Endodermal cell (in vitro differentiated cells): ENCODE results near the gene FARP2. TPM values are rescaled to one million over a fixed set of nuclear protein-coding genes. Genes with fewer than 3 reads are reported as not detected.

Source experiments
- DNase-seq: peaks from one replicate; pipeline ENCODE4 v3.0.0-alpha.2; 2017
- H3K27ac ChIP-seq: 2 replicates; pipeline ENCODE4 v1.5.1; 2013; ENCODE audit warnings: mild to moderate bottlenecking, low read depth, low read length, moderate library complexity
- H3K27me3 ChIP-seq: 2 replicates; pipeline ENCODE4 v1.6.1; 2013; ENCODE audit warnings: mild to moderate bottlenecking, low read length, moderate library complexity; ENCODE audit not compliant: insufficient read depth, control insufficient read depth, poor library complexity, severe bottlenecking
- H3K36me3 ChIP-seq: 2 replicates; pipeline ENCODE4 v1.7.0; 2013; ENCODE audit warnings: mild to moderate bottlenecking, low read length, moderate library complexity; ENCODE audit not compliant: control insufficient read depth, insufficient read depth
- H3K4me1 ChIP-seq: one replicate; pipeline ENCODE4 v1.7.0; 2013; ENCODE audit warnings: low read length; ENCODE audit not compliant: control insufficient read depth, insufficient read depth
- H3K4me3 ChIP-seq: 2 replicates; pipeline ENCODE4 v1.5.1; 2013; ENCODE audit warnings: mild to moderate bottlenecking, low read length, moderate library complexity
- H3K9ac ChIP-seq: 2 replicates; pipeline ENCODE4 v1.6.1; 2013; ENCODE audit warnings: mild to moderate bottlenecking, low read length, moderate library complexity; ENCODE audit not compliant: poor library complexity, severe bottlenecking; ENCODE audit errors: extremely low read depth
- H3K9me3 ChIP-seq: 2 replicates; pipeline ENCODE4 v1.6.1; 2013; ENCODE audit warnings: mild to moderate bottlenecking, low read length, moderate library complexity; ENCODE audit not compliant: control insufficient read depth
- H3K27ac Mint-ChIP-seq: 2 replicates; pipeline ENCODE4 v1.8.0; 2020; ENCODE audit warnings: mixed read lengths
- H3K27me3 Mint-ChIP-seq: 2 replicates; pipeline ENCODE4 v1.8.0; 2021; ENCODE audit warnings: mild to moderate bottlenecking, mixed read lengths; ENCODE audit not compliant: insufficient read depth
- H3K36me3 Mint-ChIP-seq: 2 replicates; pipeline ENCODE4 v1.8.0; 2020; ENCODE audit warnings: low read depth, mixed read lengths
- H3K4me1 Mint-ChIP-seq: 2 replicates; pipeline ENCODE4 v1.8.0; 2020; ENCODE audit warnings: mixed read lengths
- H3K4me3 Mint-ChIP-seq: 2 replicates; pipeline ENCODE4 v1.8.0; 2020; ENCODE audit warnings: mild to moderate bottlenecking, moderate library complexity, mixed read lengths
- H3K9me3 Mint-ChIP-seq: 2 replicates; pipeline ENCODE4 v1.8.0; 2020; ENCODE audit warnings: mild to moderate bottlenecking, mixed read lengths
- WGBS, 2 experiments: methylation state at CpG; one replicate each; pipeline versions ENCODE4 v1.1.5 to v1.1.7; 2013; ENCODE audit warnings: missing lambda C conversion rate in 2 of 2, mixed read lengths in 1 of 2; ENCODE audit not compliant: insufficient coverage in 1 of 2, insufficient read length in 1 of 2; 5-methylcytosine and 5-hydroxymethylcytosine counted together
- total RNA-seq, 2 donors: library from RNA; stranded (reverse); fragmentation: NEBNext Ultra II Directional in 1 of 2; extraction: Animal tissue kit (Norgen Biotek cat#: 25700) in 1 of 2; gene quantifications; 2 replicates in 1 of 2; 3 replicates in 1 of 2; pipeline ENCODE4 v1.2.1, GENCODE V29; 2021
- TF ChIP-seq, protein P1 (sequence below): fragments of 200-600 bp; sonication (generic); conservative IDR thresholded peaks from 2 replicates; pipeline ENCODE4 v1.5.0; 2021; ENCODE audit warnings: antibody characterized with exemption, mild to moderate bottlenecking

Gene FARP2
- total RNA-seq, 2 donors from 2014 or later: 36.4 to 51.4 TPM

DNA sequence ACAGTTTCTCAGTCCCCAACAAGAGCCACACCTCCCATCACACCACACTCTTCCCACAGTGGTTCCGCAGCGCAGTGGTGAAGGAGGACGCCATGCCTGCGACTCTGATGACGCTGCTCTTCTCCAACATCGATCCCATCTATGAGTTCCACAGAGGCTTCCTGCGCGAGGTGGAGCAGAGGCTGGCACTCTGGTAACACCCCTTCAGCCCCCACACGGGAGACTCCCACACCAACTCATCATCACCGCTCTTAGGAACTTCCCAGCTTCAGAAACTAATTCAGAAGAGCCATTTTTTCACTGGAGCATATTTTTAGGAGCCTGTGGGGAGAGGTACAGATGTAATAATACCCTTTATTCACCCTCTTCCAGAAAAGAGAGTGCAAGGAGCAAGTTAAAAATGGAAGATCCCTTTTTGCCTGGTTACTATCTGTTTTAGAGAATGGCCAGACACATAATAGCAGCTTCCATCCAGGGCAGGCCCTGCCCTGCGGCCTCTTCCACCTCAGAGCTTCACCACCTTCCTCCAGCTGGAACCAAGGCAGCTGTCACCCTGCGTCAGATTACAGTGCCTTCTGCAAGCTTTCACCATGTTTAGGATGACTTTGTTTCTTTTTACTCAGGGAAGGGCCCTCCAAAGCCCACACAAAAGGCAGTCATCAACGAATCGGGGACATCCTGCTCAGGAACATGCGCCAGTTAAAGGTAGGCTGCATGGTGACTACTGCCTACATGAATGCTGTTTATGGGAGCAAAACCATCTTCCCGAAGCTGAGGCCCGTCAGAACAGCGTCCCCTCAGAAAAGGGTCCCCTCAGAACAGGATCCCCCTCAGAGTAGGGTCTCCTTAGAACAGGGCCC lies 107.4 kb downstream of the FARP2 start:
- Histone ChIP-seq H3K36me3 (no peaks in the 10 kb centered on the region), H3K27me3 (no peaks in the 10 kb centered on the region), H3K4me3 (no peak overlapping the region), H3K4me1 (no peaks in the 10 kb centered on the region), H3K9ac (no peak overlapping the region), H3K9me3 (no peaks in the 10 kb centered on the region), H3K27ac (no peak overlapping the region)
- 93 to 96% methylated on average over 15 to 18 of the region's 18 CpGs for whole genome bisulfite sequencing, 2 experiments
- Mint-ChIP-seq H3K4me3 (no peak overlapping the region), H3K9me3 (no peaks in the 10 kb centered on the region), H3K4me1 (no peaks in the 10 kb centered on the region), H3K27ac (no peak overlapping the region), H3K36me3 (no peaks in the 10 kb centered on the region), H3K27me3 (no peaks in the 10 kb centered on the region)
- TF ChIP-seq, protein P1, sequence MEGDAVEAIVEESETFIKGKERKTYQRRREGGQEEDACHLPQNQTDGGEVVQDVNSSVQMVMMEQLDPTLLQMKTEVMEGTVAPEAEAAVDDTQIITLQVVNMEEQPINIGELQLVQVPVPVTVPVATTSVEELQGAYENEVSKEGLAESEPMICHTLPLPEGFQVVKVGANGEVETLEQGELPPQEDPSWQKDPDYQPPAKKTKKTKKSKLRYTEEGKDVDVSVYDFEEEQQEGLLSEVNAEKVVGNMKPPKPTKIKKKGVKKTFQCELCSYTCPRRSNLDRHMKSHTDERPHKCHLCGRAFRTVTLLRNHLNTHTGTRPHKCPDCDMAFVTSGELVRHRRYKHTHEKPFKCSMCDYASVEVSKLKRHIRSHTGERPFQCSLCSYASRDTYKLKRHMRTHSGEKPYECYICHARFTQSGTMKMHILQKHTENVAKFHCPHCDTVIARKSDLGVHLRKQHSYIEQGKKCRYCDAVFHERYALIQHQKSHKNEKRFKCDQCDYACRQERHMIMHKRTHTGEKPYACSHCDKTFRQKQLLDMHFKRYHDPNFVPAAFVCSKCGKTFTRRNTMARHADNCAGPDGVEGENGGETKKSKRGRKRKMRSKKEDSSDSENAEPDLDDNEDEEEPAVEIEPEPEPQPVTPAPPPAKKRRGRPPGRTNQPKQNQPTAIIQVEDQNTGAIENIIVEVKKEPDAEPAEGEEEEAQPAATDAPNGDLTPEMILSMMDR: no peak
- DNase-seq: no peak

DNA sequence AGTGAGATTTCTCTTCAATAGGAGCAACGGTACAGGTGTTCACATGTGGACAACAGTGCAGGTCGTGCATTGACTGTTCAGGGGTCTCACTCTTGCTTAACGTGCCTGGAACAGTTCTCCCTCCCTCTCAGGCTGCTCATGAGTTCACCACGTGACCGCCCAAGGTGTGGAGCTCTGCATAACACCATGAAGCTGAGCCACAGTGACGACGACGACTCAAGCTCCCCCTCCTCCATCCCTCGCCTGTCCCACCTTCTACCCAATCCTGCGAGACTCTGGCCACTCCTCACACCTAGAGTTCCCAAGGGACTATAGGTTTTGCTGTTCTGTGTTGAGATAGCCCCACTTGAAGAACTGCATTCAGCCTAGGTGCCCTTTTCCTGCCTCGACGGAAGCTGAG lies 109.5 kb downstream of the FARP2 start:
- H3K27ac Mint-ChIP-seq: no peak overlapping the region
- Histone ChIP-seq H3K4me3 (no peak overlapping the region), H3K27me3 (no peaks in the 10 kb centered on the region), H3K4me1 (no peaks in the 10 kb centered on the region), H3K9ac (no peak overlapping the region), H3K9me3 (no peaks in the 10 kb centered on the region), H3K36me3 (no peaks in the 10 kb centered on the region), H3K27ac (no peak overlapping the region)
- H3K27me3 Mint-ChIP-seq: peaks cover 2% of the 10 kb centered on the region
- no peaks in the 10 kb centered on the region for H3K4me1 Mint-ChIP-seq
- H3K36me3 Mint-ChIP-seq: no peaks in the 10 kb centered on the region
- WGBS, 2 experiments: 73 to 78% methylated on average over 9 to 12 of the region's 12 CpGs
- TF ChIP-seq, protein P1: no peak
- DNase-seq: no peak
- no peaks in the 10 kb centered on the region for H3K9me3 Mint-ChIP-seq
- H3K4me3 Mint-ChIP-seq: no peak overlapping the region

DNA sequence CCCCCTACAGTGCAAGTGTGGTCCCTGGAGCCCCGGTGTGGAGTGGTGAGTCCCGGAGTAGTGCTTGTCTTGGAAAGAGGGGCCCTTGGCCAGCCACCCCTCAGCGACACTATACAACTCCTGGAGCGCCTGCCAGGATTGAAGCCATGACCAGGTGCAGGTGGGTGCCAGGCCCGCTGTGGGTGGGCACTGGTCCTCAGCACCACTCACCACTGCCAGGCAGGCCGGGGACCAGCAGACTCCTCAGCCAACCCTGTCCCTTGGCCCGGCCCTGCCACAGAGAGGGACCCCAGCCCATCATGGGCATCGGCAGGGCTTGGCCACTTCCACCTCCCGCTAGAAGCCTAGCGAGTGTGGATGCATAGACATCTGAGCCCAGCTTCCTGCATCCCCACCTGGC lies 110.1 kb downstream of the FARP2 start:
- Histone ChIP-seq H3K4me1 (no peaks in the 10 kb centered on the region), H3K36me3 (no peaks in the 10 kb centered on the region), H3K9ac (no peak overlapping the region), H3K27ac (no peak overlapping the region), H3K27me3 (no peaks in the 10 kb centered on the region), H3K9me3 (no peaks in the 10 kb centered on the region), H3K4me3 (no peak overlapping the region)
- H3K36me3 Mint-ChIP-seq: no peaks in the 10 kb centered on the region
- no peak for DNase-seq
- no peak overlapping the region for H3K4me3 Mint-ChIP-seq
- WGBS, 2 experiments: 93 to 100% methylated on average over 3 to 10 of the region's 10 CpGs
- H3K27me3 Mint-ChIP-seq: peaks cover 9% of the 10 kb centered on the region
- TF ChIP-seq, protein P1: no peak
- no peak overlapping the region for H3K27ac Mint-ChIP-seq
- H3K9me3 Mint-ChIP-seq: no peaks in the 10 kb centered on the region
- H3K4me1 Mint-ChIP-seq: no peaks in the 10 kb centered on the region
